HG03064 (cell line): ENCODE measurements around the gene ZNF853.

Source experiments
- ATAC-seq: cut with Tn5 transposase; IDR thresholded peaks from one replicate; pipeline ENCODE4 v1.9.1; 2021; ENCODE audit warnings: low read depth; ENCODE audit not compliant: unreplicated experiment

The ZNF853 gene

DNA sequence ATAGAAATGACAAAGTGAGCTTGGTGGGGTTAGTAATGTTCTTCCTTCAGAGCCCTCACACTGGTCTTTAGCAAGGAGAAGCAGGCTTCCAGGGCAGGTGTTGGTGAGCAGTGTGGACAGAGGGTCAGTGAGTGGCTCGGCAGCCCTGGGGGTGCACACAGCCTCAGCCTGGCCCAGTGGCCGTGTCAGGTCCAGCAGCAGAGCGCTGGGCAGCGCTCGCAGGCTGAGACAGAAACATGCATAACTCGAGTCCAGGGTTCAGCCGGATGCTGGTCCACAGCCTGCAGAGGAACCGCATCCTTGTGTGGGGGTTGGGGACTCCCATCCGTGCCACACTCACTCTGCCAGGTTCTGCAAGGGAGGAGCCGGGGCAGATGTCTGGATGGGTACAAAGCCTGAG, 11.0 kb upstream of the ZNF853 start:
- ATAC-seq, result no peak

- no peak for ATAC-seq
These were observed 8.4 kb upstream of the ZNF853 start for GRCh38 chr7:6606866-6607583.

DNA sequence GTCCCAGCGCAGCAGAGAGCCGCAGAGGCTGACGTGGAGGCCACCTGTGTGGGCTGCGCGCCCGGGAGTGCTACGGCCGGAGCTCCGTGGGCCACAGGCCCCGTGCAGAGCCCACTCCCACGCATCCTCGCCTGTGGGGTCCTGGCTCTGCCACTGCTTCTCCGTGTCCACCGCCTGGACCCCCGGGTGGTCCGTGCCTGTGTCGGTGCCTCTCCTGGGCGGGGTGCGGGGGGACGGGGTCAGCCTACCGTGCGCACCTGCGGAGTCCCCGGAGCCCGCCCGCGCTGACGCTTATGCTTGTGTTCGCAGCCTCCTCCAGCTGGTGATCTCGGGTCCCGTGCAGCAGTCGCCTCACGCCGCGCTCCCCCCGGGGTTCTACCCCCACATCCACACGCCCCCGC, 7.8 kb upstream of the ZNF853 start:
- no peak for ATAC-seq

- no peak for ATAC-seq
These were observed 7.3 kb upstream of the ZNF853 start for GRCh38 chr7:6608081-6608480.

GRCh38 chr7:6608794-6609193, 6.6 kb upstream of the ZNF853 start:
- no peak for ATAC-seq

- no peak for ATAC-seq
These were observed 2.6 kb upstream of the ZNF853 start for GRCh38 chr7:6612819-6613218.

DNA sequence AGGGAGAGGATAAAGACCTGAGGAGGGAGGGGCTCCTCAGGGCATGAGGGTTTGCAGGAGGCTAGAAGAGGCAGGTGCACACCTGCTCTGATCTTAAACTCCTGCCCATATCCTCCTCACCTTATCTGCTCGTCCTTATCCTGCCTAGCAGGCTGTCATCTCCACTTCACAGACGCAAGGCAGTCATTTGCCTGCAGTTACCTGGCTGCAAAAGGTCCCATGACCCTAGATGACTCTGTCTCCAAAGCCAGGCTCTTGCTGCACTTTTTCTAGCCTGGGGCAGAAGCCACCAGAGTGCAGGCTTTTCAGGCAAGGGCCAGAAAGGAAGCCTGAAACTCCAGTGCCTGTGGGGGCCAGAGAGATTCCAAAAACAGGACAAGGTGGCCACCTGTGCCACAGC, 1.7 kb upstream of the ZNF853 start:
- ATAC-seq, result no peak

DNA sequence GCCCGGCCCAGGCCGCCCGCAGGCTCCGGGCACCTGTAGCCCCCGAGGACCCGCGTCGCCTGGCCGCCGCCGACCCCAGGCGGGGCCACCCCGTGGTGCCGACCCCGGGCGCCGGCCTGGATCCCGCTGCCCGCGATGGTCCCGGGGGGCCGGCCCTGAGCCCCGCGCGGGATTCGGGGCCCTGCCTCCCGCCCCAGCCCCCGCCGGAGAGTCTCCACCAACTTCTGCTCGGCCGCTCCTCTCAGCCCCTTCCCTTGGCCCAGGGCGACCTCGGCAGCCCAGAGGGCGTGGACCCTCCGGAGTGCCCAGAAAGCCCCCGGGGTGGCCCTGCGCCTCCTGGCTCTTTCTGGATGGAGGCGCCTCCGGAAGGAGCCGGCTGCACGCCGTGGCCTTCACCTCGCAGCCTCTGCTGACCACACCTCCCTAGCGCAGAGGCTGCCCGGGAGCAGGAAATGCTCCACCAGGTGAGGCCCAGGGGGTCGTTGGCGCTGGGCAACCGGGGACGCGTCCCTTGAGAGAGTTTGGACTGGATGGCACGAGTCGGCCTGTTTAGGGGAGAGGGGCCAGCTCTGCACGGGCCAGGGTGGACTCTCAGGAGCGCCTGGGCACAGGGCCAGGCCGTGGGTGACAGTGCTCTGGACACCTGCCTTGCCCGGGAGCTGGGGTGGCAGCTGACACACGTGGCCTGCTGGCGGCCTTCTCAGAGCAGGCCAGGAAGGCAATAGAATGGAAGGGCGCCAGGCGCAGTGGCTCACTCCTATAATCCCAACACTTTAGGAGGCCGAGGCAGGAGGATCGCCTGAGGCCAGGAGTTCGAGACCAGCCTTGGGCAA, 529 bp downstream of the ZNF853 start:
- no peak for ATAC-seq

GRCh38 chr7:6616854-6617643, 1.6 kb downstream of the ZNF853 start:
- no peak for ATAC-seq

DNA sequence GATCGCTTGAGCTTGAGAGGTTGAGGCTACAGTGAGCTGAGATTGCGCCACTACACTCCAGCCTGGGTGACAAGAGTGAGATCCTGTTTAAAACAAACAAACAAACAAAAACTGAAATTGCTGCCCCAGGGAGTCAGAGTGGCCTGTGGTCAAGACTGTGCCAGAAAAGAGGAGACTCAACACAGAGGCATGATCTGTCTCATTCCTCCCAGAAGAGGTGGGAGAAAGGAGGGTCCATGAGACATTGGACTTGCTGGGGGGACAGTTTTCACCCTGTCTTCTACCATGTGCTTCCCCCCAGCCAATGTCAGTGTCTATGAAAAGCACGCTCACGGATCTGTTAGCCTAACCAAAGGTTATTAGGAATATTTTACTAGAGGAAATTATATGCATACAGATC, 3.2 kb downstream of the ZNF853 start:
- no peak for ATAC-seq

DNA sequence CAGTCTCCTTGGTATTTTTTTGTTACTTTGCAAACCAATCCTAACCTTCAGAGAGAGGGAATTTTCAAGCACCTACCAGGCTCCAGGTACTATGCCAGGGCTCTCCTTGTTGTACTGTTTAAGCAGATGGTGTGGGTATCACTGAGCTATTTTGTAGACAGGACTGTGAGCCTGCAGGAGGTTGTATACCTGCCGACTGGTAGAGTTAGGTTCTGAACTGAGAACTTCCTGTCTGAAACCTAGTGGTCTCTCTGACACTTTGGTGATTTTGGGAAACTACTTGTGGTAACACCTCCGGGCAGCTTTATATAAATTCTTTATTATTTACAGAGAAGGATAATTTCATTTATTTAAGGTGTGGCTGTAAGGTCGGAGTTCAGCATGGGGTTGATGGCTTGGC, 4.6 kb downstream of the ZNF853 start:
- no peak for ATAC-seq

- ATAC-seq, result no peak
These were observed 6.1 kb downstream of the ZNF853 start for GRCh38 chr7:6621195-6622133.

DNA sequence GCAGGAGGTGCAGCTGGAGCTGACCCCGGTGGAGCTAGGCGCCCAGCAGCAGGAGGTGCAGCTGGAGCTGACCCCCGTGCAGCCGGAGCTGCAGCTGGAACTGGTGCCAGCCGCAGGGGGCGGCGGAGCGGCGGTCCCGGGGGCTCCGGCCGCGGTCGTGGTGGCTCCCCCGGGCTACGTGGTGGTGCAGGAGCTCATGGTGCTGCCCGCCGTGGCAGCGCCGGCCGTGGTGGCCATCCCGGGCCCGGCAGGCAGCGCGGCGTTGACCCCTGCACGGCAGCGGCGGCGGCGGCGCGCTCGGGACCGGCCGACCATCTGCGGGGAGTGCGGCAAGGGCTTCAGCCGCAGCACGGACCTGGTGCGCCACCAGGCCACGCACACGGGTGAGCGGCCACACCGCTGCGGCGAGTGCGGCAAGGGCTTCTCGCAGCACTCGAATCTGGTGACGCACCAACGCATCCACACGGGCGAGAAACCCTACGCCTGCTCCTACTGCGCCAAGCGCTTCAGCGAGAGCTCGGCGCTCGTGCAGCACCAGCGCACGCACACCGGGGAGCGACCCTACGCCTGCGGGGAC, 6.8 kb downstream of the ZNF853 start:
- ATAC-seq, result no peak

DNA sequence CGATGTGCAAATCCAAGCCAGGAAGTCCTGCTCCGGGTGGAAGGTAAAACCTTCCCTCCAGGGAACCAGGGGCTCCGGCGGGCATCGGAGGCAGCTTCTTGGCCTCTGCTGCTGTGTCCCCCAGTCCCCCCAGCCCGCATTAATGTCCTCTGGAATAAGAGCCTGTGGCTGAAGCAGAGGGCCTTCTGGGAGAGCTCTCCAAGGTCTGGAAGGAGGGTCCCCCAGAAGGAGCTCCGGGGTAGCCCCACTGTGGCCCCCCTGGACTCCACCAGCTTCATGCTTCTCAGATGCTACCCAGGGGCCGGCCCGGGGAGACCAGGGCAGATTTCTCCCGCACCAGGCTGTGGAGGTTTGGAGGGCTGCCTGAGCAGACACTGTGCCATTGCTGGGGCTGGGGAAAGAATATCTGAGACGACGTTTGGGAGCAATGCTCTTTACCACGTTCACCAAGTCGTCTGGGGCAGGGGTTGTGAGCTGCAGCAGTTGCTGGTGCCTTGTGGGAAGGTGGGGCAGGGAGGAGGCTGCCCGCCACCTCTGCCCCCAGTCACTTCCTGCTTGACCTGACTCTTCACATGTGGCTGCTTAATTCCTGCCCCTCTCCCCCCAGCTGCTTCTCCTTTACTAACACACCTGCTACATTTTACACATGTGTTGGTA, 8.3 kb downstream of the ZNF853 start:
- no peak for ATAC-seq

GRCh38 chr7:6624246-6624611, 8.8 kb downstream of the ZNF853 start:
- ATAC-seq, result no peak

GRCh38 chr7:6628045-6628444, 12.6 kb downstream of the ZNF853 start:
- no peak for ATAC-seq

DNA sequence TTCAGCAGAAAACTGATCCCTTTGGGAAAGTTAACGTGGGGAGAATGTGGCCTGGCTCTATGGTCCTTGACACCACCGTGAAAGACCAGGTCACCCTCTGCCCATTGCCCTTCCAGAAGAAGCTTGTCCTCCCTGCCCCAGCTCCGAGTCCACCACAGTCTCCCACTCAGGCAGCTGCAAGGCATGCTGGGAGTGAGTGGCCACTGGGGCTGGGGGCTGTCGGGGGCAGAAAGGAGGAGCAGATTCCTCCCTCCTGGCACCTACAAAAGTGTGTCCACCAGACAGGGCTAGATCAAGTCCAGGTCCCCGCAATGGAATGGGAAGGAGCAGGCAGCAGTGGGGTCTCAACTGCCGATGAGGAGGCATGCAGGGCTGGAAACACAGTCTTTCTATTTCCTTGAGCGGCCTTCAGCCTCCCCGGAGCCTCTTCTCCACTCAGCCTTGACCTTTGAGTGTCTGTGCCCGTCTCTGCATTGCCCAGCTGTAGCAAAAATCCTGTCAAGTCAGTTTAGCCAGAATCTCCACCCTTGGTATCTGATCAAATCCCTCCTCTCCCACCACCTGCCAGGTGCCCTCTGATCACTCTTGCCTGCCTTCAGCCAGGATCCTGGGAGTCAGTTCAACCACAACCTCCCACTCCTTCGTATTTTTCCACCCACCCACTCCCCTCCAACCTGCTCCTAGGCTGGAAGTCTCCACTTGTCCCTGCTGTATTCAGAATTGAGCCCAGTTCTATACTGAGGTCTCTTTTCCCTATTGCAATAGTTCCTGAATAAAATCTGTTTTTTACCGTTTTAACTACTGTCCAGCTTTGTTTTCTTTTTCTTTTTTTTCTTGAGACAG, 14.8 kb downstream of the ZNF853 start:
- no peak for ATAC-seq

DNA sequence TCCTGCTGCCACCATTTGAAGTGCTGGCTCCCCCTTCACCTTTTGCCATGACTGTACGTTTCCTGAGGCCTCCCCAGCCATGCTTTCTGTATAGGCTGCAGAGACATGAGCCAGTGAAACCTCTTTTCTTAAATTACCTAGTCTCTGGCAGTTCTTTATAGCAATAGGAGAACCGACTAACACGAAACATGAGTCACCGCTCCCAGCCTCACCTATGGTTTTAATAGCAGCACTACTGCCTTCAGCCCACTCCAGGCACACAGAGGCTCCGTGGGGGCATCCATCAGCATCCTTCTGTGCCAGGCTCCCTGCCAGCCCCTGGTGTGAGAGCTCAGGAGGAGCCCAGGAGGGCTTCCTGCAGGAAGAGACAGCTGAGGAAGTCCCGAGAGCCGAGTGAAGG, 16.2 kb downstream of the ZNF853 start:
- ATAC-seq, result no peak

DNA sequence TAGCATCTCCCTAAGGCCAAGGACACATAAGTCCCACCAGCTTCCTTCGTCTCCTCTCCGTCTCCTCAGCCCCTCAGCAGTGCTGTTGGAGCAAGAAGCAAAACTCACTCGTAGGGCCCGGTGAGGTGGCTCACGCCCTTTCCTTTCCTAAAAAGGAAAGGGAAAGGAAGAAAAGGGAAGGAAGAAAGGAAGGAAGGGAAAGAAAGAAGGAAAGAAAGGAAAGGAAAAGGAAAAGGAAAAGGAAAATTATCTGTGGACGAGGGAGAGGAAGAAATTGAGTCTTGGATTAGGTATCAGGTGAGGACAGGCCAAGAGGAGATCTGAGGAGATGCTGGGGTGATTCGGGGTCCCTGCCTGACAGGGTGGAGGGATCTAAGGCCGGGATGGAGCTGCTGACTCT, 18.6 kb downstream of the ZNF853 start:
- ATAC-seq, result no peak
